Bronchus fibroblast of lung (primary cell): Measurements from ENCODE around the gene EIF1AD. TPM values are rescaled to one million over a fixed set of nuclear protein-coding genes. Genes with fewer than 3 reads are reported as not detected.

Experiments
- total RNA-seq: library from RNA; depleted of rRNA; stranded (reverse); fragments of >200 nt; gene quantifications from 2 replicates; pipeline ENCODE4 v1.2.3, GENCODE V29; 2015

Gene EIF1AD, protein sequence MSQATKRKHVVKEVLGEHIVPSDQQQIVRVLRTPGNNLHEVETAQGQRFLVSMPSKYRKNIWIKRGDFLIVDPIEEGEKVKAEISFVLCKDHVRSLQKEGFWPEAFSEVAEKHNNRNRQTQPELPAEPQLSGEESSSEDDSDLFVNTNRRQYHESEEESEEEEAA
- total RNA-seq = 26.9 and 35.5 TPM in 2 replicates

DNA sequence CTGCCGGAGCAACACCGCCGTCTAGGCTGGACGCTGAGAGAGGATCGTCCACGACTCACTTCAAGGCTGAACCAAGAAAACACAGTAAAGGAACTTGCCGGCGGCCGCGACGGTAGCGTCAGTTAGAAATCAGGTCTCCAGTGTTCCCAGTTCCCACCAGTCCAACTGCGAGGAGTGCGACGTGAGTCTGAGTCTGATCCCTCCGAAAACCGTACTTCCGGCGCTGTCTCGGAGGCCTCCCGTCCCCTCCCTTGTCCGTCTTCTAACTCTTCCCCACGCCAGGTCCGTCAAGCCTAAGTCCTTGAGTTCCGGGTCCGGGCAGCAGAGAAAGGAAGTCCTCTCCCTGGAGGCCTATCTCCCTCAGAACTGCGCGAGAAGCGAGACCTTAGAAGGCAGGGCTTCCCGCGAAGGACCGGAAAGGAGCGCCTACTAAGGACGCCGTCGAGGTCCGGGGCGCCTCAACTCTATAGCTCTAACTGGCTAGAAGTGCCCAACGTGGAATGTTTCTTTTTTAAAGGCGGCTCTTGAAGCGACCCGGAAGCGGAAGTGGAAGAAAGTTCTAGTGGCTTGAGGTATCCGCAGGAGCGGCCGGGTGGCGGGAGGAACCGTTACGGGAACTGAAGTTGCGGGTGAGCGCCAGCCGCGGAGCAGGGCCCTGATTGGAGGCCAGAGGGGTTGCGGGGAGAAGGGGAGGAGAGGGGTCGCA, at the start of gene EIF1AD, which contains the start of gene BANF1:
Gene EIF1AD, minus strand, starts transcription at position 216 of the 706 bp plus-strand sequence. CDS start 1,768 bp downstream, outside the sequence.
Gene BANF1, plus strand, starts transcription at position 562 of the 706 bp plus-strand sequence. CDS start 748 bp downstream, outside the sequence.

DNA sequence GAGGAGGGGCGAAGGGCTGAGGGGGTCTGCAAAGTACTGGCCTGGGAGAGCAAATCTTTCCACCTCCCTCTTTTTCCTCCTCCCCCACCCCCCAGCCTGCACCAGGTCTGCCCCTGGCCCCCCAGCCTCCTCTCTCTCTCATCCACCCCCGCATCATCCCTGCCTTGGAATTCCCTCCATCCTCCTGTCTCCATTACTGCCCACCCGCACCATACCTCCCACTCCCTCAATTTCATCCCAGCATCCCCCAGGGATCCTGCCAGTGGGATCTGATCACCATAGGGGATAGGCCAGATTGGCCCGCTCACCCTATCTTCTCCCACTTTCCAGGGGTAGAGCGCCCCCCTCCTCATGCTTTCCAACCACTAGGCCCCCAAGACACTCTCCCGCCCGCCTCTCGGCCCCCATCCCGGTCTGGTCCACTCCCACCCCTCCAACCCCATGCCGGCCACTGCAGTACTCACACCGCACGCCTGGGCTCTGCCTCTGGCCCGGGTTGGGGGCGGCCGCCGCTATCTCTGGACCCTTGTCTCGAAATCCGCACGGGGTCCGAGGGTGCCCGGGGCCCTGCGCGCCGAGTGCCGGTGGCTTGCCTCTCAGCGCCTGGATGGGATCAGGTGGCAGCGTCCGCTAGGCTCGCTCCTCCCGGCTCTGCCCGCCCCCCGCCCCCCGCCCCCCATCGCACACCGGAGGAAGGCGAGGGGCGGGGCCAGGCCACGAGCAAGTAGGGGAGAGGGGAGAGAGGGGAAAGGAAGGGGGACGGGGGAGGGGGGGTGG, 46.8 kb upstream of the EIF1AD start, which contains the start of gene GAL3ST3:
Gene GAL3ST3, minus strand, starts transcription at position 615 of the 777 bp plus-strand sequence. CDS start 3,746 bp downstream, outside the sequence.

DNA sequence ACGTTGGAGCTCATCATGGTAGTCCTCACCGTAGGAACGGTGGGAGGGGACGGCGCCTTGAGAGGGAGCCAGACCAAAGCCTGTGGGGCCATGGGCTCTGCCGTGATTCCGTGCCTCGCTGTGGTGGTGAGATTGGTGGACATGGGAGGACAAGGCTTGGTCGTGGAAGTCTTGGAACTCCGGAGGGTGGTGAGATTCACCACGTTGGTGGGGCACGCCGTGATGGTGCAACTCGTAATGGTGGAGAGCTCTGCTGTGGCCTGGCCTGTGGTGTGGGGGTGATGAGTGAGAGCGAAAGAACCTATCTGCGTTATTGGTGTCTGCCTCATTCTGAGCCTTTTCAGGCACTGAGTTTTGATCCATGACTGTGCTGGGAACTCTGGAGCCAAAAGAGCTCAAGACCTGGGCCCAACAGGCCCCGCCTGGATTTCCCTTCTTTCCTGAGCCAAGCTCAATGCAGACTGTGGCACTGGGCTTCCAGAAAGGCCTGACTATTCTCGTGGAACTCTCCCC, 24.1 kb upstream of the EIF1AD start, which contains the start of gene CATSPER1:
Gene CATSPER1, minus strand, starts transcription at position 463 of the 513 bp plus-strand sequence. Its CDS starts 100 bp downstream, at position 363.

DNA sequence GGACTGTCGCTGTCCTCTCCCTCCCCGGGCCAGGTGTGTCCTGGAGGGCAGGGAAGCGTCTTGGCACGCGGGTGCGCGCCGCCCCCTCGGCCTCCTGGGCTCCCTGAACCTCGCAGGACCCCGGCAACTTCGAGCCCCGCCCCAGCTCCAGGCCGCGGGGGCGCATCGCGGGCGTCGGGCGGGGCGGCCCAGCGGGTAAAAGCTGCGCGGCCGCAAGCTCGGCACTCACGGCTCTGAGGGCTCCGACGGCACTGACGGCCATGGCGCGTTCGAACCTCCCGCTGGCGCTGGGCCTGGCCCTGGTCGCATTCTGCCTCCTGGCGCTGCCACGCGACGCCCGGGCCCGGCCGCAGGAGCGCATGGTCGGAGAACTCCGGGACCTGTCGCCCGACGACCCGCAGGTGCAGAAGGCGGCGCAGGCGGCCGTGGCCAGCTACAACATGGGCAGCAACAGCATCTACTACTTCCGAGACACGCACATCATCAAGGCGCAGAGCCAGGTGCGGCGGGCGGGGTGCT, 9.9 kb upstream of the EIF1AD start, which contains the start of gene CST6:
Gene CST6, plus strand, starts transcription at position 224 of the 519 bp plus-strand sequence. Its CDS starts 37 bp downstream, at position 261.

DNA sequence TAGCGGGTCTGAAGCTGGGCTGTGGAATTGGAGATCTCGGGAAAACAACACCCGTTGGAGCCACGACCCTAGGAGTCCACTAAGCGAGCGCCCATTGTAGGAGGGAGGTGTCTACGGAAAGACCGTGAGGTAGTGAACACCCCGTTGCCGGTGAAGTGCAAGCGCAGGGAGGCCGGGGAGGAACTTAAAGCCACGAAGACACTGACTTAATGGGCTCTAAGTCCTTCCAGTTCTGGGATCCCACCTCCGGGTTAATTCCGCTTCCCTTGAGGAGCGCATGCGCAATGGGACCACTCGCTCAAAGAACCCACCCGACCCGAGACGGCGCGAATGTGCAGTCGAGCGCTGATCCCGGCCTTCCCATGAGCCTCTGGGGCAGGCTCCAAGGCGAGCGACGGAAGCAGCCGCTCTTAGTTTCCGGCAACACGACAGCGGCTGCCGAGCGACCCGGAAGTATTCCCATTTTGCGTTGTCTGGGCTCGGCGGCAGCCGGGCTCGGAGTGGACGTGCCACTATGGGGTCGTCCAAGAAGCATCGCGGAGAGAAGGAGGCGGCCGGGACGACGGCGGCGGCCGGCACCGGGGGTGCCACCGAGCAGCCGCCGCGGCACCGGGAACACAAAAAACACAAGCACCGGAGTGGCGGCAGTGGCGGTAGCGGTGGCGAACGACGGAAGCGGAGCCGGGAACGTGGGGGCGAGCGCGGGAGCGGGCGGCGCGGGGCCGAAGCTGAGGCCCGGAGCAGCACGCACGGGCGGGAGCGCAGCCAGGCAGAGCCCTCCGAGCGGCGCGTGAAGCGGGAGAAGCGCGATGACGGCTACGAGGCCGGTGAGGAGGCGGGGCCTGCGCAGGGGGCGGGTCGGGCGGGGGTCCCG, 40.5 kb downstream of the EIF1AD start, which contains the start of gene SART1:
Gene SART1, plus strand, starts transcription at position 468 of the 874 bp plus-strand sequence. Its CDS starts 47 bp downstream, at position 515.

Other genes starting within 250 kb of the EIF1AD start
- 4.9 and 5.5 TPM in 2 replicates for gene AP5B1, start 221.2 kb downstream of the EIF1AD start, total RNA-seq
- not detected in 2 replicates for gene OVOL1, start 215.1 kb downstream of the EIF1AD start, total RNA-seq
- gene SNX32, start 168.2 kb downstream of the EIF1AD start, total RNA-seq = 0.15 and 0.67 TPM in 2 replicates
- 2,022 and 2,183 TPM in 2 replicates for gene CFL1, start 144.0 kb downstream of the EIF1AD start, total RNA-seq
- gene MUS81, start 141.7 kb downstream of the EIF1AD start, total RNA-seq = 44.6 and 47.2 TPM in 2 replicates
- gene EFEMP2, start 129.4 kb downstream of the EIF1AD start, total RNA-seq = 86.2 and 96.8 TPM in 2 replicates
- 0.15 and 0.34 TPM in 2 replicates for gene CTSW, start 122.3 kb downstream of the EIF1AD start, total RNA-seq
- gene FIBP, start 113.7 kb downstream of the EIF1AD start, total RNA-seq = 228 and 231 TPM in 2 replicates
- 222 and 228 TPM in 2 replicates for gene CCDC85B, start 111.5 kb downstream of the EIF1AD start, total RNA-seq
- 108 and 111 TPM in 2 replicates for gene FOSL1, start 101.8 kb downstream of the EIF1AD start, total RNA-seq
- 25.4 and 28.5 TPM in 2 replicates for gene C11orf68, start 83.1 kb downstream of the EIF1AD start, total RNA-seq
- 419 and 440 TPM in 2 replicates for gene DRAP1, start 82.7 kb downstream of the EIF1AD start, total RNA-seq
- under 0.01 TPM in 1 of 2 replicates, not detected in the other for gene TSGA10IP, start 56.7 kb downstream of the EIF1AD start, total RNA-seq
- gene SART1, start 40.4 kb downstream of the EIF1AD start, total RNA-seq = 46.7 and 47.3 TPM in 2 replicates
- 119 and 126 TPM in 2 replicates for gene BANF1, start 346 bp upstream of the EIF1AD start, total RNA-seq
- 0.84 and 1.0 TPM in 2 replicates for gene CST6, start 9.9 kb upstream of the EIF1AD start, total RNA-seq
- 0.30 TPM in 1 of 2 replicates, not detected in the other for gene CATSPER1, start 24.3 kb upstream of the EIF1AD start, total RNA-seq
- 0.59 and 1.2 TPM in 2 replicates for gene GAL3ST3, start 47.0 kb upstream of the EIF1AD start, total RNA-seq
- 186 and 221 TPM in 2 replicates for gene SF3B2, start 50.2 kb upstream of the EIF1AD start, total RNA-seq
- 12.0 and 15.3 TPM in 2 replicates for gene PACS1, start 68.1 kb upstream of the EIF1AD start, total RNA-seq